ENCODE data around the gene DNAJC4.

The DNAJC4 gene

DNA sequence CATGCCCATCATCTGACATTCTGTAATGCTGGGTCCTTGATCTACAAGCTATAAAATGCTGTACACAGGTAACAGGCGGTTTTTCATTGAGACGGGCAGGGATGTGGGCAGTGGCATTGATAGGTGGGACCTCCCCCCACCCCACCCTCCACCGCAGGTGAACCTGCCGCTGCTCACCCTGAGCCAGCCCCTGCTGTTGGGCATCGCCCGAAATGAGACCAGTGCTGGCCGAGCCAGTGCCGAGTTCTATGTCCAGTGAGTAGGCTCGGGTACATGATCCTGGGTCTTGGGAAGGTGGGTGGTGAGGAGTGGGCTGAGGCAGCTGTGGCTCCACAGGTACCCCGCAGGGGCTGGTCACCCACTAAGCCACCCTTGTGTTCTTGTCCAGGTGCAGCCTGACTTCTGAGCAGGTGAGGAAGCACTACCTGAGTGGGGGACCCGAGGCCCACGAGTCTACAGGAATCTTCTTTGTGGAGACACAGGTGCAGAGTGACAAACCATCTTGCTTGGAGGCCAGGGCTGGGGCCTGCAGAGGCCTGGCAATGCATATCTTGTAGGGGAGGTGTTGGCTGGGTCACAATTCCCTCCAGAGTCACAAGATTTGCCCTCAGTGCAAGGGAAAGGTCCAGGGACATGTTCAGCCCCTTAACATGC, 1.1 kb upstream of the DNAJC4 start:
- peak overlapping the region; percentile 36; the same call in 1 of the 2 replicates for H3K4me3 ChIP-seq (ENCODE audit: low read length)
- TF ChIP-seq ZNF274 (IDR thresholded peaks at IDR 0.05; ENCODE audit: low read depth, low read length), result no peak

DNA sequence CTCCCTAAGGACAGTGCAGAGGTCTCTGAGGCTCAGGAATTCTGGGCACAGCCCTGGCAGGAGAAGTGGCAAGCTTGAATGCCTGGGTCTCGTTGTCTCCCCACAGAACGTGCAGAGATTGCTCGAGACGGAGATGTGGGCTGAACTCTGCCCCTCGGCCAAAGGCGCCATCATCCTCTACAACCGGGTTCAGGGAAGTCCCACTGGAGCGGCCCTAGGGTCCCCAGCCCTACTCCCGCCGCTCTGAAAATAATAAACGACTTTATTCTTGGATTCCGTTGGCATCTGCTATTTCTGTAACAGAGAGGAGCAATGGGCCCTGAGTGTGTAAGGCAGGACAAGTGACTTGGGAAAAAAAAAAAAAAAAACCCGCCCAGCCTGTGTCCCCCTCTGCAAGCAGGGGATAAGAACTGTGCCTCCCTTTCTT, 591 bp upstream of the DNAJC4 start:
- TF ChIP-seq ZNF274 (IDR thresholded peaks at IDR 0.05; ENCODE audit: low read depth, low read length), result no peak
- peak overlapping the region; percentile 36; the same call in 1 of the 2 replicates for H3K4me3 ChIP-seq (ENCODE audit: low read length)

DNA sequence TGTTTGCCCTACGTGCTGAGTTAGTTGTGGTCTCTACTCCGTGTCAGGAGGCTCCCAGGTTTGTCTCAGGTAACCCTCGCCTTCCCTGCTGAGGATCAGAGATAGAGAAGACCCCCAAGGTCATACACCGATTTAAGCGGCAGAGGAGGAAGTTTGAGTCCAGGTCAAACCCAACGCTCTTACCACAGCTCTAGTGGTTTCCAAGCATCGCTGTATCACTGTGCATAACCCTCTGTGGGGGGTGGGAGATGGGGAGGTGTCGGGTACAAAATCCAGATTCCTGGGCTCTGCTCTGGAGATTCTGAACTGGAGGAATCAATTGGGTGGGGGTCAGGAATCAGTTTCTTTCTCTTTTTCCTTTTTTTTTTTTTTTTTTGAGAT, 627 bp downstream of the DNAJC4 start:
- peak overlapping the region; percentile 71 for H3K4me3 ChIP-seq (ENCODE audit: low read length)
- no peak for TF ChIP-seq ZNF274 (IDR thresholded peaks at IDR 0.05; ENCODE audit: low read depth, low read length)

DNA sequence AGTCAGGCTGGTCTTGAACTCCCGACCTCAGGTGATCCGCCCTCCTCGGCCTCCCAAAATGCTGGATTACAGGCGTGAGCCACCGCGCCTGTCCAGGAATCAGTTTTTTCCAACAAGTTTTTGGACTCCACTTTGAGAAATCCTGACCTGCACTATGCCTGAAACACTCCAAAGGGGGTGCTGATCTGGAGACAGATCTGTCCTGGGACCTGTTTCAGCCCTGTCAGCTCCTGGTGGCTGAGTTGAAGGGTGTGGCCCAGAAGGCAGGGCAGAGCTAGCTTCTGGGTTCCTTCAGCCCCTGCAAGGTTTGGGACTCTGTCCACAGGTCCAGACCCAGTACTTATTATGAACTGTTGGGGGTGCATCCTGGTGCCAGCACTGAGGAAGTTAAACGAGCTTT, 1.2 kb downstream of the DNAJC4 start:
- no peak for TF ChIP-seq ZNF274 (IDR thresholded peaks at IDR 0.05; ENCODE audit: low read depth, low read length)
- H3K4me3 ChIP-seq (ENCODE audit: low read length), result no peak overlapping the region; the same call in 1 of the 2 replicates

DNA sequence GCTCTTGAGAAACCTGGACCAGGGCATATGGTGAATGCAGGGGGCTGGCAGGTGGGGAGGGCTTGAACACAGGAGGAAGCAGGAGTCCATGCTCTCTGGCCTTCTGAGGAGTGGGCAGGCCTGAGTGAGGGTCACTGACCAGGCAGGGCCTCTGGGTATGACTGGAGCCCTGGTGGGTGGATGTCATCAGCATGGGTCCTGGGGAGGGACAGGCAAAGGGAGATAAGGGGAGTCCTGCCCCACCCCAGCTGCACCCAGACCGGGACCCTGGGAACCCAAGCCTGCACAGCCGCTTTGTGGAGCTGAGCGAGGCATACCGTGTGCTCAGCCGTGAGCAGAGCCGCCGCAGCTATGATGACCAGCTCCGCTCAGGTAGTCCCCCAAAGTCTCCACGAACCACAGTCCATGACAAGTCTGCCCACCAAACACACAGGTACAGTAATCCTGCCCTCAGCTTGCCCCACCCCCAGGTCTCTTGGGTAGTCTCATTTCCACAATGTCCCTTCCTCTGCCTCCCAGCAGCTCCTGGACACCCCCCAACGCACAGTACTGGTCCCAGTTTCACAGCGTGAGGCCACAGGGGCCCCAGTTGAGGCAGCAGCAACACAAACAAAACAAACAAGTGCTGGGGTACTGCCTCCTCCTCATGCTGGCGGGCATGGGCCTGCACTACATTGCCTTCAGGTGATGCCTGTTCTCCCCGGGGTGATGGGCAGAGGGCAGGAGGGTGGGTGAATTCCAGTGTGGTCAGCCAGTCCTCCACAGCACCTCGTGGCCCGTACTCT, 2.0 kb downstream of the DNAJC4 start:
- TF ChIP-seq ZNF274 (IDR thresholded peaks at IDR 0.05; ENCODE audit: low read depth, low read length), result no peak
- no peak overlapping the region for H3K4me3 ChIP-seq (ENCODE audit: low read length)

DNA sequence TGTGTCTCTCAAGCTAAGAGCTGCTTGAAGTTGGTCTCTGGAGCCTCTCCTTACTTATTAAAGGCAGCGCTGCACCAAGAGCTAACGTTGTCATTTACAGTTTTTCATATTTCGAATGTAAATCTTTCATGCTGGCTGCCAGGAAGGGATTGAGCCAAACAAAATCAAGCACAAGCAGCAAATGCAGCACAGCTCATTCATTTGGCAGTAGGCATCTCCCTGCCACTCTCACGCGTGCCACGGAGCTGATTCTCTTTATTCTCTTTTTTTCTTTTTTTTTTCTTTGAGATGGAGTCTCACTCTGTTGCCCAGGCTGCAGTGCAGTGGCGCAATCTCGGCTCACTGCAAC, 2.6 kb downstream of the DNAJC4 start:
- H3K4me3 ChIP-seq (ENCODE audit: low read length), result no peak overlapping the region
- TF ChIP-seq ZNF274 (IDR thresholded peaks at IDR 0.05; ENCODE audit: low read depth, low read length), result no peak

DNA sequence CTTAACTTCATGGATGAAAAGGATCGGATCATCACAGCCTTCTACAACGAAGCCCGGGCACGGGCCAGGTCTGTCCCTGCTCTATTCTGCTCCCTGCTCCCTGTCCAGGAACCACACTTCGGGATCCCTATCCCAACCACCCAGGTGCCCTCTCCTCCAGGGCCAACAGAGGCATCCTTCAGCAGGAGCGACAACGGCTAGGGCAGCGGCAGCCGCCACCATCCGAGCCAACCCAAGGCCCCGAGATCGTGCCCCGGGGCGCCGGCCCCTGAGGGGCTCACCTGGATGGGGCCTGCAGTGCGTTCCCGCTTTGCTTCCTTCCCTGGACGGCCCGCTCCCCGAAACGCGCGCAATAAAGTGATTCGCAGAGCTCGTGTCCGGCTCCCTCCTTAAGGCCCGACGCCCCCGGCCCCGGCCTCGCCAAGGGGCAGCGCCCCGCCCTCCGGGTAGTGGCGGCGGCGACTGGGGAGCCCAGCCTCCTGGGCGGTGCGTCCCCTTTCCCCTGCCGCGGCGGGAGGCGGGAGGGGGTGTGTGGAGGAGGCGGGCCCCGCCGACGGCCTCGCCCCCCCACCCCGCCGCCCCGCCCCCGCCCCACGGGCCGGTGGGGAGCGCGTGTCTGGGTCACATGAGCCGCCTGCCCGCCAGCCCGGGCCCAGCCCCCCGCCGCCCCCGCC, 3.7 kb downstream of the DNAJC4 start, which contains the start of gene VEGFB:
Gene VEGFB, plus strand, starts transcription at position 672 of the 674 bp plus-strand sequence. CDS start 250 bp downstream, outside the sequence.
- TF ChIP-seq ZNF274 (IDR thresholded peaks at IDR 0.05; ENCODE audit: low read depth, low read length), result no peak
- peak within 1 kb of the TSS; percentile 73 for H3K4me3 ChIP-seq (ENCODE audit: low read length)

DNA sequence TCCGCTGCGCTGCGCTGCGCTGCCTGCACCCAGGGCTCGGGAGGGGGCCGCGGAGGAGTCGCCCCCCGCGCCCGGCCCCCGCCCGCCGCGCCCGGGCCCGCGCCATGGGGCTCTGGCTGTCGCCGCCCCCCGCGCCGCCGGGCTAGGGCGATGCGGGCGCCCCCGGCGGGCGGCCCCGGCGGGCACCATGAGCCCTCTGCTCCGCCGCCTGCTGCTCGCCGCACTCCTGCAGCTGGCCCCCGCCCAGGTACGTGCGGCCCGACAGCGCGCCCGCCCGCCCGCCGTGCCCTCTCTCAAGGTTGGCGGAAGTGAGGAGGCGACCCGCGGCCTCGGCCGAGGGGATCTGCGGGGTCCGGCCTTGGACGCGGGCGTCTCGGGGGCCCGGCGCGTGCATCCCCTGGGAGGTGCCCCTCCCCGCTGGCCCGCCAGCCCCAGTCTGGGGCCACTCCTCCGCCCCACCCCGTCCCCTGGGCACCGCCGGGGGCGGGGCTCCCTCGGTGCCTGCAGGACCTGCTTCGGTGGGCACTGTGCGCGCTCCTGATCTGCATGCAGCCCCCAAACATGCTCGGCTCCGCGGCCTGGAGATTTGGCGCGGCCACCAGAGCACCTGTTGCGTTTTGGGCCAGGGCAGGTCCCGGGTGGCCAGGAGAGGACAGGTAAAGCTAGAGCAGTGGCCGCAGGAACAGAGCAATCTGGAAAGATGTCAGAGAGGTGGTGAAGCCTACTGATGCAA, 4.5 kb downstream of the DNAJC4 start:
- TF ChIP-seq ZNF274 (IDR thresholded peaks at IDR 0.05; ENCODE audit: low read depth, low read length), result no peak

DNA sequence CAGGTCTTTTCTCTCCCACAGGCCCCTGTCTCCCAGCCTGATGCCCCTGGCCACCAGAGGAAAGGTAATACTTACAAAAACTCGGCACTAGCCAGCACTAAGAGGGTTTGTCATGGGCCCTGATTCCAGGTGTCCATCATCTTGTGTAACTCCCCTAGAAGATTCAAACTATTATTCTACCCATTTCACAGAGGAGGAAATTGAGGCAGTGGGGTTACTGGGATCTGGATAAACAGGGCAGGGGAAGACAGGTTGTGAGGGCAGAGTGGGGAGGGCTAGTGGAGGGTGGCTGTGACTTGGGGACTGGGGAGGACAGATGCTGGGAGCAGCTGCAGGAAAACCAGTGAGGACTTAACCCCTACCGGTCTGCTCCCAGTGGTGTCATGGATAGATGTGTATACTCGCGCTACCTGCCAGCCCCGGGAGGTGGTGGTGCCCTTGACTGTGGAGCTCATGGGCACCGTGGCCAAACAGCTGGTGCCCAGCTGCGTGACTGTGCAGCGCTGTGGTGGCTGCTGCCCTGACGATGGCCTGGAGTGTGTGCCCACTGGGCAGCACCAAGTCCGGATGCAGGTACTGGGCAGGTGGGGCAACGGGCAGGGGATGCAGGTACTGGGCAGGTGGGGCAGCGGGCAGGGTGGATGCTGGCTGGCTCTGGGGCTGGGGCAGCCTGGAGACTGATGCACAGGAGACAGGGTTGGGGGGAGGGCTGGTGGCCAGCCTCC, 5.3 kb downstream of the DNAJC4 start:
- TF ChIP-seq ZNF274 (IDR thresholded peaks at IDR 0.05; ENCODE audit: low read depth, low read length), result no peak
- peak overlapping the region; percentile 73; the same call in 1 of the 2 replicates for H3K4me3 ChIP-seq (ENCODE audit: low read length)

More for the DNA sequence above, 4.5 kb downstream of the DNAJC4 start:
- H3K4me3 ChIP-seq (ENCODE audit: low read length), result peak overlapping the region; percentile 73

DNA sequence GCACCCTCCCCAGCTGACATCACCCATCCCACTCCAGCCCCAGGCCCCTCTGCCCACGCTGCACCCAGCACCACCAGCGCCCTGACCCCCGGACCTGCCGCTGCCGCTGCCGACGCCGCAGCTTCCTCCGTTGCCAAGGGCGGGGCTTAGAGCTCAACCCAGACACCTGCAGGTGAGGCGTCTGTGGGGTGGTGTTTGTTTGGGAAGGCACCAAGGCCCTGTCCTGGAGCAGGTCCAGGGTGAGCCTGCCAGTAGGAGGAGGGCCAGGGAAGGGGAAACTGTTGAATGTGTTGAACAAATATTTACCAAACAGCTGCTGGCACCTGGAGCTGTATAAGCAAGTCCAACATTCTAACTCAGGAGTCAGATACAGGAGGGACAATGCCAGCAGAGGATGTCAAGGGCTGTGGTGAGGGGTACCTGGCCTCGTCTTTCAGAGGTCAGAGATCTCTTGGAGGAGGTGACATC, 7.2 kb downstream of the DNAJC4 start:
- no peak for TF ChIP-seq ZNF274 (IDR thresholded peaks at IDR 0.05; ENCODE audit: low read depth, low read length)
- H3K4me3 ChIP-seq (ENCODE audit: low read length), result no peak overlapping the region

DNA sequence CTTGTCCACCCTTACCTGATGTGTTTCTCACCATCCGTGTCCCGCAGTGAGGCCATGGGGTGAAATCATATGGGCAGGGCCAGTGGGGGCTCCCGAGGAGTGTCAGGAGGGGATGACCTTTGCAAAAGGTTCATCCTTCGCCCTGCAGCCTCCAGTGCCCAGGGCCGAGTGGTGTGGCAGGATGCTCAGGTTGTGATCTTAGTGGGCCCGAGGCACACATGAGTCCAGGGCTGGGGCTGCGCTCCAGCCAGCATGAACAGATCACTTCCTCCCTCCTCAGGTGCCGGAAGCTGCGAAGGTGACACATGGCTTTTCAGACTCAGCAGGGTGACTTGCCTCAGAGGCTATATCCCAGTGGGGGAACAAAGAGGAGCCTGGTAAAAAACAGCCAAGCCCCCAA, 7.7 kb downstream of the DNAJC4 start:
- no peak for TF ChIP-seq ZNF274 (IDR thresholded peaks at IDR 0.05; ENCODE audit: low read depth, low read length)
- H3K4me3 ChIP-seq (ENCODE audit: low read length), result no peak overlapping the region

DNA sequence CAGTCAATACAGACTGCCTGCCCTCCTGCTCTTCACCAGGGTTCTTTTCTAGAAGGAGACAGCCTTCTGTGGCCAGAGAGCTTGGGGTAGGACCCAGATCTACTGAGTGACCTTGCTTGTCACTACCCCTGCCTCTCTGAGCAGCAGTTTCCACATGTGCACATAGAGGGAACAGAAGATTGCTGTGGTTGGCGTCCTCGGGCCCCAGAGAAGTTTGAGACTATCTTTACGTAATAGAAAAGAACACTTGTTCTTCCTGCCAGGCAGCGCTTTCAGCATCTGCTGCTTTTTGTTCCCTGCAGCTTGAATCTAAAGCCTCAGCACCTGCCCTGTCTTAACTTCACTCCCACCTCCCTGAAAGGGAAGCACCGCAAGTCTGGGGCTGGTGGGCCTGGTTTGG, 8.7 kb downstream of the DNAJC4 start:
- TF ChIP-seq ZNF274 (IDR thresholded peaks at IDR 0.05; ENCODE audit: low read depth, low read length), result no peak
- no peak overlapping the region for H3K4me3 ChIP-seq (ENCODE audit: low read length)

Measured in GM08714 (cell line).